Neural crest cell (in vitro differentiated cells): ENCODE results near the gene FAM161A. TPM values are rescaled to one million over a fixed set of nuclear protein-coding genes. Genes with fewer than 3 reads are reported as not detected.
"Not testable (repeated sequence)": the region's sequence is repeated elsewhere in the genome, so short reads cannot be mapped to it uniquely, and the experiment has no call there.

ENCODE experiments used
- DNase-seq: peaks from one replicate; pipeline ENCODE4 v3.0.0; 2021; ENCODE audit warnings: low read depth, mixed read lengths, low spot score
- H3K27ac Mint-ChIP-seq: one replicate; pipeline ENCODE4 v1.8.0; 2021; ENCODE audit warnings: mild to moderate bottlenecking, mixed read lengths; ENCODE audit not compliant: unreplicated experiment
- H3K27me3 Mint-ChIP-seq: 2 replicates; pipeline ENCODE4 v1.8.0; 2021; ENCODE audit warnings: low read depth, mild to moderate bottlenecking, mixed read lengths
- H3K36me3 Mint-ChIP-seq: 2 replicates; pipeline ENCODE4 v1.8.0; 2021; ENCODE audit warnings: low read depth, mild to moderate bottlenecking, mixed read lengths
- H3K4me1 Mint-ChIP-seq: 2 replicates; pipeline ENCODE4 v1.8.0; 2021; ENCODE audit warnings: mixed read lengths
- H3K4me3 Mint-ChIP-seq: one replicate; pipeline ENCODE4 v1.8.0; 2021; ENCODE audit warnings: mild to moderate bottlenecking, mixed read lengths
- H3K9me3 Mint-ChIP-seq: 2 replicates; pipeline ENCODE4 v1.8.0; 2021; ENCODE audit warnings: mixed read lengths
- total RNA-seq: library from RNA; stranded (reverse); gene quantifications from 2 replicates; pipeline ENCODE4 v1.2.1, GENCODE V29; 2021
- TF ChIP-seq, protein P1 (sequence below): fragments of 200-600 bp; sonication (generic); conservative IDR thresholded peaks from 2 replicates; pipeline ENCODE4 v1.5.0; 2021; ENCODE audit warnings: antibody characterized with exemption, mild to moderate bottlenecking

Gene FAM161A
- total RNA-seq, 1 donor from 2014 or later, result 23.4 TPM

DNA sequence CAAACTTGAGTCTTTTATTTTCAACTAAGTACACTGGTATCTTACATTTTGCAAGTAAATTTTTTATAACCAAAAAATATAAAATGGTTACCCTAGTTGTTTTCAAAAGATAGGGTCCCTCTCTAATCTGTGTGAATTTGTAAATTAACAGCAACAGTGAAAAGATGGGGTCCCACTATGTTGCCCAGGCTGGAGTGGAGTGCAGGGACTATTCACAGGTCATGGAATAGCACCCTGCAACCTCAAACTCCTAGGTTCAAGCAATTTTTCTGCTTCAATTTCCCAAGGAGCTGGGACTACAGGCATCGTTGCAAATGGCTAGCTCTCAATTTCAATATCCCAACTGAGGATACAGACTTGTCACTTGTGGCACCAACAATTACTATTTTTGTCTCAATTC is 22.5 kb upstream of the FAM161A start:
- no peak for DNase-seq
- no peaks in the 10 kb centered on the region for H3K27me3 Mint-ChIP-seq
- H3K36me3 Mint-ChIP-seq, result peaks cover 13% of the 10 kb centered on the region
- no peak overlapping the region for H3K27ac Mint-ChIP-seq
- TF ChIP-seq, protein P1, sequence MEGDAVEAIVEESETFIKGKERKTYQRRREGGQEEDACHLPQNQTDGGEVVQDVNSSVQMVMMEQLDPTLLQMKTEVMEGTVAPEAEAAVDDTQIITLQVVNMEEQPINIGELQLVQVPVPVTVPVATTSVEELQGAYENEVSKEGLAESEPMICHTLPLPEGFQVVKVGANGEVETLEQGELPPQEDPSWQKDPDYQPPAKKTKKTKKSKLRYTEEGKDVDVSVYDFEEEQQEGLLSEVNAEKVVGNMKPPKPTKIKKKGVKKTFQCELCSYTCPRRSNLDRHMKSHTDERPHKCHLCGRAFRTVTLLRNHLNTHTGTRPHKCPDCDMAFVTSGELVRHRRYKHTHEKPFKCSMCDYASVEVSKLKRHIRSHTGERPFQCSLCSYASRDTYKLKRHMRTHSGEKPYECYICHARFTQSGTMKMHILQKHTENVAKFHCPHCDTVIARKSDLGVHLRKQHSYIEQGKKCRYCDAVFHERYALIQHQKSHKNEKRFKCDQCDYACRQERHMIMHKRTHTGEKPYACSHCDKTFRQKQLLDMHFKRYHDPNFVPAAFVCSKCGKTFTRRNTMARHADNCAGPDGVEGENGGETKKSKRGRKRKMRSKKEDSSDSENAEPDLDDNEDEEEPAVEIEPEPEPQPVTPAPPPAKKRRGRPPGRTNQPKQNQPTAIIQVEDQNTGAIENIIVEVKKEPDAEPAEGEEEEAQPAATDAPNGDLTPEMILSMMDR, result no peak
- no peaks in the 10 kb centered on the region for H3K9me3 Mint-ChIP-seq
- H3K4me3 Mint-ChIP-seq, result no peak overlapping the region
- no peaks in the 10 kb centered on the region for H3K4me1 Mint-ChIP-seq

GRCh38 chr2:61866482-61867089 is 12.7 kb upstream of the FAM161A start:
- not testable (repeated sequence) for H3K27me3 Mint-ChIP-seq, H3K9me3 Mint-ChIP-seq, H3K27ac Mint-ChIP-seq, H3K4me1 Mint-ChIP-seq, H3K4me3 Mint-ChIP-seq, DNase-seq
- H3K36me3 Mint-ChIP-seq, result peaks cover 52% of the 10 kb centered on the region

DNA sequence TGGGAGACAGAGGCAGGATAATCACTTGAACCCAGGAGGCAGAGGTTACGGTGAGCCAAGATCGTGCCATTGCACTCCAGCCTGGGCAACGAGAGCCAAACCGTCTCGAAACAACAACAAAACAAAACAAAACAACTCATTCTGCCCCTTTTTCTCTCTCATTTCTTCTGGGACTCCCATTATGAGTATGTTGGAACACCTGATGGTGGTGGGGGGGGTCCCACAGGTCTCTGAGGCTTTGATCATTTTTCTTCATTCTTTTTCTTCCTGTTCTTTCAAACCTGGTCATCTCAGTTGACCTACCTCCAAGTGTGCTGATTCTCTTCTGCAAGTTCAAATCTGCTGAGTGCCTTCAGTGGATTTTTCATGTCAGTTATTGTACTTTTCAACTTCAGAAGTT is 8.2 kb upstream of the FAM161A start:
- no peak for DNase-seq
- Mint-ChIP-seq H3K4me3 (no peak overlapping the region), H3K9me3 (peaks cover 3% of the 10 kb centered on the region), H3K36me3 (peaks cover 49% of the 10 kb centered on the region), H3K27me3 (no peaks in the 10 kb centered on the region), H3K4me1 (no peaks in the 10 kb centered on the region), H3K27ac (no peak overlapping the region)
- TF ChIP-seq, protein P1, result no peak

DNA sequence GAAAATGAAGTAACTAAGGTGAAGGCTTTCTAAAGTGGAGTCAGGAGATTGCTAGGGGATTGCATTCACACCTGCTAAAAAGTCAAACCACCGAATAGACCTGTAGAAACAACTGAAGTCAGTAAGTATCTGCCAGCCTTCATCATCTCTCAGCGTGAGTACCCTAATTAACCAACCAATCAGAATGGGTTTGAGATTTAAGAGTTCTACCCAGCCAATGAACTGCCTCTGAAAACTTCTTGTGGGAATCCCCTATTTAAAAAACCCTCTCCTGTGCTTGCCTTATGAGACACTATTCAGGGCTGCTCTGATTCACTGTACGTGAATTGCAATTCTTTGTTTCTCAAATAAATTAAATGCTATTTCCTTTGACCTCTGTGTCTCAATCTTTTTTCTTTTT is 3.4 kb upstream of the FAM161A start:
- TF ChIP-seq, protein P1, result no peak
- Mint-ChIP-seq H3K4me3 (peak overlapping the region; percentile 50), H3K27ac (no peak overlapping the region), H3K27me3 (no peaks in the 10 kb centered on the region), H3K9me3 (no peaks in the 10 kb centered on the region), H3K4me1 (peaks cover 24% of the 10 kb centered on the region), H3K36me3 (peaks cover 19% of the 10 kb centered on the region)
- no peak for DNase-seq

- no peaks in the 10 kb centered on the region for H3K27me3 Mint-ChIP-seq
- TF ChIP-seq, protein P1, result no peak
- peaks cover 27% of the 10 kb centered on the region for H3K4me1 Mint-ChIP-seq
- H3K4me3 Mint-ChIP-seq, result peak overlapping the region; percentile 94
- H3K36me3 Mint-ChIP-seq, result peaks cover 9% of the 10 kb centered on the region
- no peaks in the 10 kb centered on the region for H3K9me3 Mint-ChIP-seq
- no peak for DNase-seq
- peak overlapping the region; percentile 100 for H3K27ac Mint-ChIP-seq
Observed at GRCh38 chr2:61855318-61855613, 1.4 kb upstream of the FAM161A start.

- Mint-ChIP-seq H3K4me3 (peak overlapping the region; percentile 94), H3K9me3 (no peaks in the 10 kb centered on the region), H3K27me3 (no peaks in the 10 kb centered on the region), H3K27ac (peak overlapping the region; percentile 100), H3K36me3 (peaks cover 5% of the 10 kb centered on the region), H3K4me1 (peaks cover 27% of the 10 kb centered on the region)
- peak; percentile 77 for DNase-seq
- TF ChIP-seq, protein P1, result peak; percentile 23
Observed at GRCh38 chr2:61854564-61855317, 881 bp upstream of the FAM161A start.
